RWPE1 (cell line): ENCODE measurements around the gene PCDH1.

Source experiments
- CTCF ChIA-PET: fragments of 350-600 bp; sonication (Branson Sonifier 250); formaldehyde crosslinking; extraction: SDS; loops from one replicate; lab custom pipeline; 2021; lab: Yijun Ruan, JAX
- POLR2A ChIA-PET: fragments of 400-600 bp; formaldehyde crosslinking; extraction: SDS; loops from one replicate; lab custom pipeline; 2020; ENCODE audit warnings: antibody characterized with exemption; ENCODE audit not compliant: low non-redundant PET; lab: Yijun Ruan, JAX
- DNase-seq: peaks from one replicate; pipeline ENCODE4 v3.0.0; 2012; ENCODE audit warnings: low spot score
- H3K27ac ChIP-seq: fragments of 450-650 bp; 2 replicates; pipeline ENCODE4 v1.5.1; 2017
- CTCF ChIP-seq: fragments of 450-650 bp; conservative IDR thresholded peaks from 2 replicates; pipeline ENCODE4 v1.5.1; 2017; ENCODE audit warnings: low read depth, mild to moderate bottlenecking

Gene PCDH1

DNA sequence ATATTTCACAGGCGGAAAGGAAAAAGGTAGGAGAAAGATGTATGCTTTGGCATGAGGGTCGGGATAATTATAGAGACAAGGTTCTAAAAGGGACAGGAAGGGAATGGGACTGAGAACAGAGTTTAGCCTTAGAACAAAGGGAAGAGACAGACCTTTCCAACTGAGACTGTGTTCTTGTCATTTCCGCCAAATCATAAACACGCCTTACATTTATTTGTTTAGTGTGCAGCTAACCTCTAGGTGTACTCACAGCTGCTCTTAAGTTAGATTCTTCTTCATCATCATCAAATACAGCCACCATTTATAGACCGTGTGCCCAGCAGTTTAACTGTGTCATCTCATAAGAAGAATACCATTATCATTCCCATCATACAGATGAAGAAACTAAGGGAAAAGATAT, 39.5 kb upstream of the PCDH1 start:
- no peak for TF ChIP-seq CTCF
- POLR2A ChIA-PET: no interaction called here
- no peak overlapping the region for H3K27ac ChIP-seq
- DNase-seq: no peak
- CTCF ChIA-PET: interaction anchor here (0.5 to 1.0 kb wide), 3 partner anchors 23 to 226 kb away, joined by 3 read pairs; no protein-coding TSS in a partner anchor

GRCh38 chr5:141916522-141916921, 38.3 kb upstream of the PCDH1 start:
- POLR2A ChIA-PET: no interaction called here
- CTCF ChIA-PET: interaction anchor here (0.6 kb wide), 2 partner anchors 17 to 97 kb away, joined by 3 to 5 read pairs; no protein-coding TSS in a partner anchor
- DNase-seq: no peak
- H3K27ac ChIP-seq: no peak overlapping the region
- TF ChIP-seq CTCF: no peak

- DNase-seq: peak; percentile 60
- ChIA-PET POLR2A (no interaction called here), CTCF (interaction anchor here (0.6 to 2.7 kb wide), 5 partner anchors 18 to 262 kb away, joined by 3 to 8 read pairs (median 4); no protein-coding TSS in a partner anchor)
- no peak for TF ChIP-seq CTCF
- no peak overlapping the region for H3K27ac ChIP-seq
Measured at GRCh38 chr5:141915881-141916336, 37.7 kb upstream of the PCDH1 start.

DNA sequence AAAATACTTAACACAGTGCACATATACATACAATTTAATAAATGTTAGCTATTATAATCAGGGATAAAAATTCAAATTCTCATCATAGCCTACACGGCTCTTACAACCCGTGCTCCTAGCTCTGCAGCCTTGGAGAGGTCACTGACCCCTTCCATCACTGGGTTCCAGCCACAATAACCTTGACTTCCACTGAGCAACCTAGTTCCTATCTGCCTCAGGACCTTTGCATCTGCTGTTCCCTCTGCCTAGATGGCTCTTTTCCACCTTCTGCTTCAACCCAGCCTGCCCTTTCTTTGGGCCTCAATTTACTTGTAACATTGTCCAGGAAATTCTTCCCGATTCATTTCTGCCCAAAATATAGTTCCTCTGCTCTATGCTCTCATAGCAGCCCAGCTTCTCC, 36.6 kb upstream of the PCDH1 start:
- CTCF ChIA-PET: interaction anchor here (0.6 to 2.7 kb wide), 7 partner anchors 9 to 683 kb away, joined by 3 to 8 read pairs (median 4); no protein-coding TSS in a partner anchor
- H3K27ac ChIP-seq: no peak overlapping the region
- POLR2A ChIA-PET: interaction anchor here (0.6 kb wide), 1 partner anchor 220 kb away, joined by 4 read pairs; no protein-coding TSS in a partner anchor
- DNase-seq: no peak
- TF ChIP-seq CTCF: no peak

DNA sequence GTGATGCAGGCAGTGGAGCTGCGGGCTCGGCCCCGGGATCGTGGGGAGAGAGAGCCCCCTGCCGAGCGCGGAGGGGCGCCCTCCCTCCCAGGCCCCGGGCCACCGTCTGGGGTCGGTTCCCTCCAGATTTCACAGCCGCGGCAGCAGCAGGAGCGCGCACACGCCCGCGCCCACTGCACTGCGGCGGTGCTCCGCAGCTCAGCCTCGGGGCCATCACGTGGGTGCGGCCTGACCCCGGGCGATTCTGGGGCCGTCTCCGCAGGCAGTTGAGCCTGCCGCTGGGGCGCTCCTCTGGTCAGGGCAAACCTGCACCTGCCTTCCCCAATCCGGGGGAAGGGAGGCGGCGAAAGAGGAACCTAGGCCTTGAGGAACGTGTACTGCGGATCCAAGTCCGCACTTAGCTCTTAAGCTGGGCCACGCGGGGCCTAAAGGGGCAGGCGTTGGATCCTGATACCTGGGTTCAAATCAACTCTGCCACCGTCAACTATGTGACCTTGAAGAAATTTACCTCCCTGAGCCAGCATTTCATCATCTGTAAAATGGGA, 36.1 kb upstream of the PCDH1 start:
- POLR2A ChIA-PET: no interaction called here
- no peak for DNase-seq

More for the DNA sequence above, 36.1 kb upstream of the PCDH1 start:
- no peak overlapping the region for H3K27ac ChIP-seq
- CTCF ChIA-PET: interaction anchor here (0.6 to 2.7 kb wide), 8 partner anchors 9 to 684 kb away, joined by 3 to 7 read pairs (median 3); no protein-coding TSS in a partner anchor
- no peak for TF ChIP-seq CTCF
